GM04503 (cell line): Measurements from ENCODE around the gene CENPS.
"Not testable (repeated sequence)": the region's sequence is repeated elsewhere in the genome, so short reads cannot be mapped to it uniquely, and the experiment has no call there.

Experiments used
- DNase-seq: peaks from one replicate; pipeline ENCODE4 v3.0.0-alpha.2; 2012; ENCODE audit warnings: low read depth

The CENPS gene

GRCh38 chr1:10419351-10419750 is 10.9 kb upstream of the CENPS start:
- DNase-seq = no peak

DNA sequence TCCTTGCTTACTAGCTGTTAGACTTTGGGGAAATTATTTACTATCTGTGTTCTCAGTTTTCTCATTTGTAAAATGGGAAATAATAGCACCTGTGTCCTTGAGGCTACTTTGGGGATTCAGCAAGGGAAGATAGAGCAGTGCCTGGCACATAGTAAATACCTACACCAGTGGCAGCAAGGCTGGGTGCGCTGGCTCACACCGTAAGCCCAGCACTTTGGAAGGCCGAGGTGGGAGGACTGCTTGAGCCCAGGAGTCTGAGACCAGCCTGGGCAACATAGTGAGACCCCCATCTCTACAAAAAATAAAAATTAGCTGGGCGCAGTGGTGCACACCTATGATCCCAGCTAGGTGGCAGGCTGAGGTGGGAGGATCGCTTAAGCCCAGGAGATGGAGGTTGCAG is 8.6 kb upstream of the CENPS start:
- DNase-seq = no peak

GRCh38 chr1:10424034-10424433 is 6.2 kb upstream of the CENPS start:
- peak; percentile 58 for DNase-seq

- DNase-seq = no peak
Observed at GRCh38 chr1:10424651-10425050, 5.6 kb upstream of the CENPS start.

DNA sequence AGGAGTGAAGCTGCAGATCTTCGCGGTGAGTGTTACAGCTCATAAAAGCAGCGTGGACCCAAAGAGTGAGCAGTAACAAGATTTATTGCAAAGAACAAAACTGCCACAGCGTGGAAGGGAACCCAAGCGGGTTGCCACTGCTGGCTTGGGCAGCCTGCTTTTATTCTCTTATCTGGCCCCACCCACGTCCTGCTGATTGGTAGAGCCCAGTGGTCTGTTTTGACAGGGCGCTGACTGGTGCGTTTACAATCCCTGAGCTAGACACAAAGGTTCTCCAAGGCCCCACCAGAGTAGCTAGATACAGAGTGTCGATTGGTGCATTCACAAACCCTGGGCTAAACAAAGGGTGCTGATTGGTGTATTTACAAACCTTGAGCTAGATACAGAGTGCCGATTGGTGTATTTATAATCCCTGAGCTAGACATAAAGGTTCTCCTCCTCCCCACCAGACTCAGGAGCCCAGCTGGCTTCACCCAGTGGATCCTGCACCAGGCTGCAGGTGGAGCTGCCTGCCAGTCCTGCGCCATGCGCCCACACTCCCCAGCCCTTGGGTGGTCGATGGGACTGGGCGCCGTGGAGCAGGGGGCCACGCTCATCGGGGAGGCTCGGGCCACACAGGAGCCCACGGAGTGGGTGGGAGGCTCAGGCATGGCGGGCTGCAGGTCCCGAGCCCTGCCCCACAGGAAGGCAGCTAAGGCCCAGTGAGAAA is 4.3 kb upstream of the CENPS start:
- DNase-seq = not testable (repeated sequence)

GRCh38 chr1:10426535-10426848 is 3.7 kb upstream of the CENPS start:
- not testable (repeated sequence) for DNase-seq

DNA sequence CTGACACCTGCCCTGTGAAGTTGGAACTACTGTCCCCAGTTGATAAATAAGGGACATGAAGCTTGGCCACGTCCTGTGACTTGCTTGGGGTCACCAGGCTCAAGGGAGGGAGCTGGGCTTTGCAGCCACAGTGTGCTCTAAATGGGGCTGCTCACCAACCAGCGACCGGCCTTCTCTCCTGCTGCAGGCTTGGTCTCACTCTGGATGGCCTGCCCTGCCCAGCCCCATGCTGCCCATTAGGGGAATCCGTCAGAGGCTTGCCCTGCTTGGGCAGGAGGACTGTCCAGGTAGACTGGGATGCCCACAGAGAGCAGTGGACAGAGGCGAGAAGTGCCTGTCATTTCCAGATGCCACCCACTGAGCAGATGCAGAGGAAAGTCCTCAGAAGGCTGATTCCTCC is 1.2 kb upstream of the CENPS start:
- DNase-seq = no peak

GRCh38 chr1:10429868-10430215 is 391 bp upstream of the CENPS start:
- no peak for DNase-seq

- no peak for DNase-seq
Observed at GRCh38 chr1:10431070-10431730, 967 bp downstream of the CENPS start.

GRCh38 chr1:10432910-10433700 is 2.9 kb downstream of the CENPS start:
- DNase-seq = no peak

DNA sequence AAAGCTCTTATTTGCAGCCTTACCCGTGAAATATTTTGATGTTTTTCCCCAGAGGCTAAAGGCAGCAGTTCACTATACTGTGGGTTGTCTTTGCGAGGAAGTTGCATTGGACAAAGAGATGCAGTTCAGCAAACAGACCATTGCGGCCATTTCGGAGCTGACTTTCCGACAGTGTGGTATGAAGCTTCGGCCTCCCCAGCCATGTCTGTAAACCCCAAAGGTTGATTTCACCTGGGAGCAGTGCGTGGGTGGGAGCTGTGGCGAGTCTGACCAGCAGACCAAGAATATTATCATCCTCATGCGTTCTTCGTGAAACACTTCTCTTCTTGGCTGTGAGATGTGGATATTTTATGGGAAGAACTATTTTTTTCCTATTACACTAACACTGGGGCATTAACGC is 3.6 kb downstream of the CENPS start:
- no peak for DNase-seq

DNA sequence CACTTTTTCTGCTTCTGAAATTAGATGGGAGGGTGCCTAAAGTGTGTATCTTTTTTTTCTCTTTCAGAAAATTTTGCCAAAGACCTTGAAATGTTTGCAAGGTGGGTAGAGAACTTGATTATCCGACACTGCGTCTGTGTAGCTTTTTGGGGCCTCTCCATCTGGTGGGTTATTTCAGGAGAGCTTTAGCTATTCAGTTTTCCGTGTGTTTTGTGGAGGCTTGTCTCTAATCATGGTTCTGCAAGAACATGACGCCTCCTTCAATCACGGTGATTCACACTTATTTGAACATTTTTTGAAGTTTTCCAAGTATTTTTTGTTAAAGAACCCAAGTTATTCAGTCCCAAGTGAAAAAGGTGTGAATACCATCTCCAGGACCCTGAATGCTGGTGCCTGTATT is 4.4 kb downstream of the CENPS start:
- DNase-seq = no peak

DNA sequence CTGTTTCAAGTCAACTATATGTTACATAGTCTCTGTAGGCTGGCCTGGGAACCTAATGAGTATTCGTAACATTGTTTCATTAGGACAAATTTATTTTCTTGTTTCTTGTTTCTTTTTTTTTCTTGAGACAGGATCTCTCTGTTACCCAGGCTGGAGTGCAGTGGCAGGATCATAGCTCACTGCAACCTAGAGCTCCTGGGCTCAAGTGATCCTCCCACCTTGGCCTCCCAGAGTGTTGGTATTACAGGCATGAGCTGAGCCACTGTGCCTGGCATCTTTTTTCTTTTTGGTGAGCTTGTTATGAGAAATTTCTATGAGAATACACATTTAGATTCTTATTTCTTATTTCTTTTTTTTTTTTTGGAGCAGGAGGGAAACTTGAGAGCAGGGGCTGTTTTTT is 6.8 kb downstream of the CENPS start:
- no peak for DNase-seq

GRCh38 chr1:10438677-10439163 is 8.5 kb downstream of the CENPS start:
- no peak for DNase-seq

DNA sequence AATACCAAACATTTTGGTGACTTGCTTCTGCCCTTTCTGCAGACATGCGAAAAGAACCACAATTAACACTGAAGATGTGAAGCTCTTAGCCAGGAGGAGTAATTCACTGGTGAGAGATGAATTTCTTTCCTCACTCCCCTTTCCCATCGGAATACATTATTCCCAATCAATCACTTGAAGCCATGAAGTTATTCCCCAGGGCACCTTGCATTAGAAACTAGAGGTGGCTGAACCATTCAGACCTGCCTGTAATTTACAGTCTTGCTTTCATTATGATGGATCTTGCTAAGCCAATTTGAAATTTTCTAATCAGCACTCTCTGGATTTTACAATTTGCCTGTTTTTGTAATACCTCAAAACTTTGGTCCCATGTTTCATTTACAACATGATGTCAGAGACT is 10.1 kb downstream of the CENPS start:
- DNase-seq = no peak

- DNase-seq = no peak
Observed at GRCh38 chr1:10440794-10441193, 10.6 kb downstream of the CENPS start.

DNA sequence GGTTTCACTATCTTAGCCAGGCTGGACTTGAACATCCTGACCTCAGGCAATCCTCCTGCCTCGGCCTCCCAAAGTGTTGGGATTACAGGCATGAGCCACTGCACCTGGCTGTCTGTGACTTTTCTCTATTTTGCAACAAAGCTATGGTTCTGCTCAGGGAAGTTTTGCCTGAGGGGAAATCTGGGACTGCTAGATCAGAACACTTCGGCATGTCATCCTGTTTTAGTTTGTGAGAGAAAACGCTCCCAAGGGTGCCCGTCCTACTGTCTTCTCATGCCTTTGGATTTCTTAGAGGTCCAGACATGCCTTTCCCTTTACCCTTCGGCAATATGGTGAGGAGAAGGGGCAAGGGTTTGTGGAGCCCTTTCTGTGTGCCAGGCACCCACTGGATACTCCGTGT is 14.0 kb downstream of the CENPS start:
- no peak for DNase-seq

GRCh38 chr1:10444795-10445397 is 14.7 kb downstream of the CENPS start:
- DNase-seq = no peak

DNA sequence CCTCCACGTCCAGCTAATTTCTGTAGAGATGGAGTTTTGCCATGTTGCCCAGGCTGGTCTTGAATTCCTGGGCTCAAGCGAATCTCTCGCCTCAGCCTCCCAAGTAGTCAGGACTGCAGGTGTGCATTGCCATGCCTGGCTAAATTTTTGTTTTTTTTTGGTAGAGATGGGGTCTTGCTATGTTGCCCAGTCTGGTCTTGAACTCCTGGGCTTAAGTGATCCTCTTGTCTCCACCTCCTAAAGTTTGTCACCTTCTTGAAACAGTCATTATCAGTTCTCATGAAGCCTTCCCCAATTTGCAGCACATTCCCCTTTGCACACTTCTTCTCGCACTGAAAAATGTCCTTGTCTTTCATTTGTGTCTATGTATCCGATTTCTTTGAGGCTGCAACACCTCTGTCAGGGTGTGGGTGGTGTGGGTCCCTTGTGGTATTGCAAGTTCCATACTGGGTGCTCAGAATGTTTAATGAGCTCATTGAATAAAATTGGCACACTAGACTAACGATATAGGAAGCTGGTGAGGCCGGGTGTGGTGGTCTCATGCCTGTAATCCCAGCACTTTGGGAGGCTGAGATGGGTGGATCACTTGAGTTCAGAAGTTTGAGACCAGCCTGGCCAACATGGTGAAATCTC is 16.7 kb downstream of the CENPS start:
- no peak for DNase-seq

GRCh38 chr1:10449751-10450150 is 19.5 kb downstream of the CENPS start, which contains the start of gene CORT:
Gene CORT (plus strand): TSS chr1:10450031. CDS start chr1:10450224, 193 bp downstream.
- no peak for DNase-seq

DNA sequence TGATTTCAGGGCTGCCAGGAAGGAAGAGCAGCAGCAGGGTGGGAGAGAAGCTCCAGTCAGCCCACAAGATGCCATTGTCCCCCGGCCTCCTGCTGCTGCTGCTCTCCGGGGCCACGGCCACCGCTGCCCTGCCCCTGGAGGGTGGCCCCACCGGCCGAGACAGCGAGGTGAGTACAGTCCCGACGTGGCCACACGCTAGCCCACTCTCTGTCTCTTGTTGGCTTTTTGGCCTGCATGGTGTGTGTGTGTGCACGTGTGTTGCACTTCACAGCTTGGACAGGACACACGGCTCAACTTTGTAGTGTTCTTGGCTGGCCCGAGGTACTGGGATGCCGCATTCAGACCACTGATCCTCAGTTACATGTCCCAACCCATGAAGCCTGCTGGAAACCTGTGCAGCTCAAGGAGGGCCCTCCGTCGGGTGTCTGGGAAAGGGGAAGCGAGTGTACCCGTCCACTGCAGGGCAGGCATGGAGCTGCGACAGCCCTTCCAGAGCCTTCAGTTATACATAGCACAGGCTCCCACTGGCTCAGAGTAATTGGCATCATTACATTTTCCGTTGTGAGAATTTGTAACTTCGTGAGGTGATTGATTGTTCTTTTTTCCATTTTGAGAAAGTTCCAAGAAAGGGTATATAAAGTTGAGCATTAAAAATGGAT is 20.1 kb downstream of the CENPS start:
- no peak for DNase-seq

GRCh38 chr1:10450836-10451235 is 20.6 kb downstream of the CENPS start:
- DNase-seq = no peak
